CD8-positive, alpha-beta memory T cell (primary cell): ENCODE results near the gene BTRC. TPM values are rescaled to one million over a fixed set of nuclear protein-coding genes. Genes with fewer than 3 reads are reported as not detected.

Experiments used
- CTCF ChIA-PET: fragments of 350-600 bp; sonication (Branson Sonifier 250); formaldehyde crosslinking; loops from one replicate; lab custom pipeline; 2021; ENCODE audit warnings: antibody characterized with exemption; lab: Charles Lee
- POLR2A ChIA-PET: fragments of 350-600 bp; sonication (Branson Sonifier 250); formaldehyde crosslinking; loops from one replicate; lab custom pipeline; 2021; ENCODE audit warnings: antibody characterized with exemption; lab: Charles Lee
- DNase-seq, 5 donors: peaks; one replicate each; pipeline versions ENCODE4 v3.0.0 to v3.0.0-alpha.2; 2020 to 2022; ENCODE audit warnings: mixed read lengths in 1 of 5
- H3K27ac ChIP-seq: one replicate; pipeline ENCODE4 v1.7.0; 2013; ENCODE audit warnings: low read depth, mild to moderate bottlenecking, low read length, moderate library complexity
- H3K27me3 ChIP-seq: 2 replicates; pipeline ENCODE4 v1.7.0; 2013; ENCODE audit warnings: low read length, mild to moderate bottlenecking; ENCODE audit not compliant: insufficient read depth, poor library complexity, severe bottlenecking
- H3K36me3 ChIP-seq: 2 replicates; pipeline ENCODE4 v1.7.0; 2013; ENCODE audit warnings: mild to moderate bottlenecking, low read length, moderate library complexity; ENCODE audit not compliant: insufficient read depth
- H3K4me1 ChIP-seq: 2 replicates; pipeline ENCODE4 v1.7.0; 2013; ENCODE audit warnings: mild to moderate bottlenecking, low read length, moderate library complexity; ENCODE audit not compliant: insufficient read depth
- H3K4me3 ChIP-seq: 2 replicates; pipeline ENCODE4 v1.7.0; 2013; ENCODE audit warnings: mild to moderate bottlenecking, low read length
- H3K9me3 ChIP-seq: 2 replicates; pipeline ENCODE4 v1.7.0; 2013; ENCODE audit warnings: mild to moderate bottlenecking, low read length
- H3K27ac Mint-ChIP-seq, 8 donors: one replicate each; pipeline ENCODE4 v1.8.0; 2020 to 2021; ENCODE audit warnings: mixed read lengths in 8 of 8, mild to moderate bottlenecking in 6 of 8, inconsistent platforms in 3 of 8, moderate library complexity in 3 of 8
- H3K27me3 Mint-ChIP-seq, 2 donors: one replicate each; pipeline ENCODE4 v1.8.0; 2020 to 2021; ENCODE audit warnings: mixed read lengths in 2 of 2, mild to moderate bottlenecking in 1 of 2, moderate library complexity in 1 of 2
- H3K36me3 Mint-ChIP-seq, 3 donors: one replicate each; pipeline ENCODE4 v1.8.0; 2020 to 2021; ENCODE audit warnings: mixed read lengths in 3 of 3, inconsistent platforms in 1 of 3, mild to moderate bottlenecking in 1 of 3
- H3K4me1 Mint-ChIP-seq, 3 donors: one replicate each; pipeline ENCODE4 v1.8.0; 2020 to 2021; ENCODE audit warnings: mixed read lengths in 3 of 3, inconsistent platforms in 1 of 3, mild to moderate bottlenecking in 1 of 3
- H3K4me3 Mint-ChIP-seq, 7 donors: one replicate each; pipeline ENCODE4 v1.8.0; 2020 to 2021; ENCODE audit warnings: mixed read lengths in 7 of 7, mild to moderate bottlenecking in 6 of 7, moderate library complexity in 4 of 7, inconsistent platforms in 2 of 7
- H3K9me3 Mint-ChIP-seq, 5 donors: one replicate each; pipeline ENCODE4 v1.8.0; 2020 to 2022; ENCODE audit warnings: mixed read lengths in 5 of 5, mild to moderate bottlenecking in 3 of 5, moderate library complexity in 2 of 5, inconsistent platforms in 1 of 5
- polyA plus RNA-seq: library from polyadenylated mRNA; unstranded; fragments of 300-500 nt; fragmentation: Illumina TruSeq; gene quantifications from one replicate; pipeline ENCODE4 v1.2.3, GENCODE V29; 2021
- total RNA-seq, 2 experiments: library from RNA; stranded (reverse); gene quantifications; one replicate each; pipeline ENCODE4 v1.2.3, GENCODE V29; 2021

The BTRC gene
- total and polyA plus RNA-seq, 3 experiments from 2014 or later: 7.1 to 21.3 (median 19.3) TPM

DNA sequence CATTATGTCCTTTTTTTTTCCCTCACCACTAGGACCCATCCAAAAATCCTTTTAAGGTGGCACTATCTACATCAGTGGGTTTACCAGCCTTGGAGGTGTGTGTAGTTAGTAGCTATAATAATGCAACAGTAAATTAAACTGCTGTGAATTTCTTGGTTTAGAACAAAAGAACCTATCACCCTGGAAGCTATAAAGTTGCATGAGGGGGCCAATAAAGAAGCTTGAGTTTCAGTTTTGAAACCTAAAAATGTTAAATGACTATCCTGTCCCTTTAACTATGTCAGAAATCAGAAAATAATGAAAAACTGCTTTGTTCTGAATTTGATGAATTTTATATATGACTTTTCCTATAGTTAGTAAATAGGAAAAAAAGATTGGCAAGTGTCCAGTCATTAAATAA is 153.9 kb downstream of the BTRC start:
- Mint-ChIP-seq H3K36me3 (peaks cover 0 to 2% (median 0%) of the 10 kb centered on the region in 3 donors), H3K9me3 (no peaks in the 10 kb centered on the region), H3K27me3 (peaks cover 0 to 2% of the 10 kb centered on the region in 2 donors), H3K27ac (no peak overlapping the region), H3K4me1 (peaks cover 0 to 3% (median 0%) of the 10 kb centered on the region in 3 donors), H3K4me3 (no peak overlapping the region)
- no peaks in the 10 kb centered on the region for H3K36me3 ChIP-seq
- H3K27me3 ChIP-seq: no peaks in the 10 kb centered on the region
- POLR2A ChIA-PET: no interaction called here
- H3K4me3 ChIP-seq: no peak overlapping the region
- DNase-seq: no peak
- CTCF ChIA-PET: interaction anchor here (0.9 kb wide), 1 partner anchor 294 kb away, joined by 3 read pairs; no protein-coding TSS in a partner anchor
- H3K4me1 ChIP-seq: no peaks in the 10 kb centered on the region
- H3K27ac ChIP-seq: no peak overlapping the region
- no peaks in the 10 kb centered on the region for H3K9me3 ChIP-seq

- POLR2A ChIA-PET: no interaction called here
Measured at GRCh38 chr10:101511938-101512337, 158.0 kb downstream of the BTRC start.

DNA sequence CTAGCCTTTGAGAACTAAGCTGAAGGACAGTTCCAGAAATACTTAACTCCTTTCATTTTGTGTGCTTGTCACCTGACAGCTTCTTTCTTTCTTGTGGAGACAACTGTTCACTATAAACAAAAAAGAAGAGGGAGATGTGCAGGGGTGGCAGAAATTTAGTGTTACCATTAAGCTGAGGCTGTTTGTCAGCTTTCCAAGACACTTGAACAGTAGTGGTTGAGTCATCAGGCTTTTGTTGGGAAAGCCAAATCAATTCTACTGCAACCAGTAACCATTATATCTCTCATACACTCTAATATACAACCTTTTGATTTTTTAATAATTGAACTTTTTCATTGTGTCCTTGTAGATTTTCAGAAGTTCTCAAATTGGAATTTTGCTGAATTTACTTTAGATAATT is 158.8 kb downstream of the BTRC start:
- ChIA-PET CTCF (no interaction called here), POLR2A (no interaction called here)
- no peaks in the 10 kb centered on the region for H3K9me3 Mint-ChIP-seq
- Histone ChIP-seq H3K36me3 (no peaks in the 10 kb centered on the region), H3K9me3 (no peaks in the 10 kb centered on the region), H3K4me3 (no peak overlapping the region), H3K4me1 (no peaks in the 10 kb centered on the region), H3K27ac (no peak overlapping the region), H3K27me3 (no peaks in the 10 kb centered on the region)
- H3K27me3 Mint-ChIP-seq: peaks cover 0 to 2% of the 10 kb centered on the region in 2 donors
- DNase-seq: no peak
- H3K4me3 Mint-ChIP-seq: no peak overlapping the region
- peaks cover 0 to 11% (median 0%) of the 10 kb centered on the region in 3 donors for H3K36me3 Mint-ChIP-seq
- H3K4me1 Mint-ChIP-seq: no peaks in the 10 kb centered on the region
- H3K27ac Mint-ChIP-seq: no peak overlapping the region

More at GRCh38 chr10:101511938-101512337, 158.0 kb downstream of the BTRC start:
- Histone ChIP-seq H3K27me3 (no peaks in the 10 kb centered on the region), H3K4me3 (no peak overlapping the region), H3K27ac (no peak overlapping the region), H3K9me3 (no peaks in the 10 kb centered on the region), H3K36me3 (no peaks in the 10 kb centered on the region), H3K4me1 (no peaks in the 10 kb centered on the region)
- Mint-ChIP-seq H3K9me3 (no peaks in the 10 kb centered on the region), H3K27me3 (peaks cover 0 to 2% of the 10 kb centered on the region in 2 donors), H3K36me3 (peaks cover 0 to 11% (median 0%) of the 10 kb centered on the region in 3 donors), H3K27ac (no peak overlapping the region), H3K4me3 (no peak overlapping the region), H3K4me1 (peaks cover 0 to 3% (median 0%) of the 10 kb centered on the region in 3 donors)
- no peak for DNase-seq
- CTCF ChIA-PET: no interaction called here

DNA sequence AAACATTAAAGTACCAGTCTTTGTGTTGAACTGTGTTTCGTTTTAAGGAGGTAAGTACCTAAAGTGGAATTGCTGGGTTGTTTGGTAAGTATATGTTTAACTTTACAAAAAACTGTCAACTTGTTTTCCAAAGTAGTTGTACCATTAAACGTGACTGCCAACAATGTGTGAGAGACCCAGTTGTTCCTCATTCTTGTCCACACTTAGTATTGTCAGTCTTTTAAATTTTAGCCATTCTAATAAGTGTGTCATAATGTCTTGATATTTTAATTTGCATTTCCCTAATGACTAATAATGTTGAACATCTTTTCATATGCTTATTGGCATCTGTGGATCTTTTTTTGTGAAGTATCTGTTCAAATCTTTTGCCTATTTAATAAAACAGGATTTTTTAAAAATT is 159.8 kb downstream of the BTRC start:
- no peak overlapping the region for H3K4me3 Mint-ChIP-seq
- Histone ChIP-seq H3K36me3 (no peaks in the 10 kb centered on the region), H3K4me3 (no peak overlapping the region), H3K27ac (no peak overlapping the region), H3K9me3 (no peaks in the 10 kb centered on the region), H3K4me1 (no peaks in the 10 kb centered on the region), H3K27me3 (no peaks in the 10 kb centered on the region)
- H3K9me3 Mint-ChIP-seq: no peaks in the 10 kb centered on the region
- DNase-seq: no peak
- CTCF ChIA-PET: no interaction called here
- H3K4me1 Mint-ChIP-seq: no peaks in the 10 kb centered on the region
- H3K27me3 Mint-ChIP-seq: peaks cover 0 to 2% of the 10 kb centered on the region in 2 donors
- H3K27ac Mint-ChIP-seq: no peak overlapping the region
- H3K36me3 Mint-ChIP-seq: peaks cover 0 to 11% (median 0%) of the 10 kb centered on the region in 3 donors
- POLR2A ChIA-PET: no interaction called here

GRCh38 chr10:101525848-101526247 is 171.9 kb downstream of the BTRC start:
- POLR2A ChIA-PET: no interaction called here
- H3K36me3 Mint-ChIP-seq: peaks cover 0 to 47% (median 16%) of the 10 kb centered on the region in 3 donors

GRCh38 chr10:101529207-101529606 is 175.2 kb downstream of the BTRC start:
- Mint-ChIP-seq H3K4me3 (no peak overlapping the region), H3K27ac (no peak overlapping the region)

More at GRCh38 chr10:101525848-101526247, 171.9 kb downstream of the BTRC start:
- H3K36me3 ChIP-seq: no peaks in the 10 kb centered on the region
- Mint-ChIP-seq H3K27ac (no peak overlapping the region), H3K4me3 (no peak overlapping the region), H3K27me3 (no peaks in the 10 kb centered on the region), H3K9me3 (no peaks in the 10 kb centered on the region), H3K4me1 (no peaks in the 10 kb centered on the region)
- CTCF ChIA-PET: no interaction called here
- H3K4me3 ChIP-seq: no peak overlapping the region
- no peaks in the 10 kb centered on the region for H3K27me3 ChIP-seq
- H3K27ac ChIP-seq: no peak overlapping the region
- no peaks in the 10 kb centered on the region for H3K9me3 ChIP-seq
- no peaks in the 10 kb centered on the region for H3K4me1 ChIP-seq
- no peak for DNase-seq

GRCh38 chr10:101529725-101530553 is 176.0 kb downstream of the BTRC start:
- DNase-seq: no peak
- CTCF ChIA-PET: no interaction called here

More at GRCh38 chr10:101529207-101529606, 175.2 kb downstream of the BTRC start:
- no peak overlapping the region for H3K27ac ChIP-seq
- H3K27me3 ChIP-seq: no peaks in the 10 kb centered on the region
- Mint-ChIP-seq H3K9me3 (no peaks in the 10 kb centered on the region), H3K4me1 (no peaks in the 10 kb centered on the region), H3K27me3 (no peaks in the 10 kb centered on the region), H3K36me3 (peaks cover 0 to 60% (median 21%) of the 10 kb centered on the region in 3 donors)
- ChIA-PET POLR2A (no interaction called here), CTCF (no interaction called here)
- H3K36me3 ChIP-seq: peaks cover 10% of the 10 kb centered on the region
- H3K4me1 ChIP-seq: no peaks in the 10 kb centered on the region
- H3K4me3 ChIP-seq: no peak overlapping the region
- DNase-seq: no peak
- no peaks in the 10 kb centered on the region for H3K9me3 ChIP-seq

DNA sequence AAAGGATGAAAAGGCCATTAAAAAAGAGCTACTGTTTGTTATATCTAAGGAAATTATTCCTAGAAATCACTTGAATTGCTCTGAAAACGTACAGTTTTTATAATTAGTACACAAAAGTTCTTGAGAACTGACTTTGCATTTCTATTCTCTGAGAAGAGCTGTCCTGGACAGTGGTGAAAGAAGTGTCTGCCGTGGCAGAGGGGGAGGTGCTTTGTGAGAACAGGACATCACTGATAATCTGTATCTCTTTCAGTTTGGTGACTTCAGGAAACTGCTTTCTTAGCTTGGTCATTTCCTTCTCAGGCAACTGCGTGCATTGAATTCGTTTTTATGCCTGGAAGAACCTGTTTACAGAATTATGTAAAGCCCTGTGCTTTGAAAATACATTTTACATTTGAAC is 182.0 kb downstream of the BTRC start:
- no peaks in the 10 kb centered on the region for H3K9me3 Mint-ChIP-seq
- Histone ChIP-seq H3K27ac (no peak overlapping the region), H3K27me3 (no peaks in the 10 kb centered on the region), H3K36me3 (peaks cover 10% of the 10 kb centered on the region), H3K9me3 (no peaks in the 10 kb centered on the region), H3K4me3 (no peak overlapping the region), H3K4me1 (no peaks in the 10 kb centered on the region)
- no peak overlapping the region for H3K27ac Mint-ChIP-seq
- DNase-seq: no peak
- ChIA-PET POLR2A (no interaction called here), CTCF (interaction anchor here (1.1 kb wide), 1 partner anchor 34 kb away, joined by 3 read pairs; no protein-coding TSS in a partner anchor)
- H3K4me1 Mint-ChIP-seq: no peaks in the 10 kb centered on the region
- no peaks in the 10 kb centered on the region for H3K27me3 Mint-ChIP-seq
- no peak overlapping the region for H3K4me3 Mint-ChIP-seq
- peaks cover 0 to 75% (median 27%) of the 10 kb centered on the region in 3 donors for H3K36me3 Mint-ChIP-seq

More at GRCh38 chr10:101529725-101530553, 176.0 kb downstream of the BTRC start:
- Mint-ChIP-seq H3K36me3 (peaks cover 0 to 66% (median 24%) of the 10 kb centered on the region in 3 donors), H3K9me3 (no peaks in the 10 kb centered on the region), H3K4me1 (no peaks in the 10 kb centered on the region), H3K4me3 (no peak overlapping the region), H3K27ac (peak overlapping the region in 1 of 8 donors; percentile 8), H3K27me3 (no peaks in the 10 kb centered on the region)
- Histone ChIP-seq H3K4me1 (no peaks in the 10 kb centered on the region), H3K9me3 (no peaks in the 10 kb centered on the region), H3K36me3 (peaks cover 10% of the 10 kb centered on the region), H3K27ac (no peak overlapping the region), H3K27me3 (no peaks in the 10 kb centered on the region), H3K4me3 (no peak overlapping the region)
- POLR2A ChIA-PET: no interaction called here
